Measurements from ENCODE around the gene PI4K2A.

DNA sequence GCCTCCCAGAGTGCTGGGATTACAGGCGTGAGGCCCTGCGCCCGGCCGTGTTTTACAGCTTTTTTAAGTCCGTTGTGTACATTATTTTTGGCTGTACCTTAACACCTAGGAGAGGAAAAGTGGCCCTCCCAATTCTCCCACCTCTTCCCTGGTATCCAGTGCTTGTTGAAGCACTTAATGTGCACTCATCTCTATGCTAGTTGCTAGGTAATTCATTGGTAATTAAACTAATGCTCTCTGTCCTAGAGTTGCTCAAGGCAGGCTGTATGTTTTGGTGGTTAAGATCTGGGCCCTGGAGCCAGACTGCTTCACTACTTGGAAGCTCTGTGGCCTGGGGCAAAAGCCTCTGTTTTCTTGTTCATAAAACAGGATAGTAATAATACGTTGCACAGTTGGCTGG, 27.0 kb downstream of the PI4K2A start:
- no peak for TF ChIP-seq OSR1 (CRISPR knock-in tag; IDR thresholded peaks at IDR 0.05)
- TF ChIP-seq RARB (CRISPR knock-in tag; IDR thresholded peaks at IDR 0.05): no peak
- no peak for TF ChIP-seq CREB5 (CRISPR knock-in tag; IDR thresholded peaks at IDR 0.05; ENCODE audit: low read depth)
- TF ChIP-seq TCF4 (CRISPR knock-in tag; IDR thresholded peaks at IDR 0.05; ENCODE audit: borderline replicate concordance): no peak
- no peak for TF ChIP-seq ZFP3 (CRISPR knock-in tag; IDR thresholded peaks at IDR 0.05)
- TF ChIP-seq ZFP30 (CRISPR knock-in tag; IDR thresholded peaks at IDR 0.05): no peak
- TF ChIP-seq ARNTL (CRISPR knock-in tag; IDR thresholded peaks at IDR 0.05; ENCODE audit: borderline replicate concordance, low read depth): no peak
